Islet of Langerhans (tissue), 1 donor: Measurements from ENCODE around the gene FYCO1.
A peak's percentile ranks its signal among the peaks of the same experiment; 100 is the strongest.
"Not testable (repeated sequence)": the region's sequence is repeated elsewhere in the genome, so short reads cannot be mapped to it uniquely, and the experiment has no call there.

Experiments
- FAIRE-seq: peaks from one replicate; lab custom pipeline; 2011; peaks lifted over from hg19 to GRCh38; lab: Jason Lieb, UNC

The FYCO1 gene

DNA sequence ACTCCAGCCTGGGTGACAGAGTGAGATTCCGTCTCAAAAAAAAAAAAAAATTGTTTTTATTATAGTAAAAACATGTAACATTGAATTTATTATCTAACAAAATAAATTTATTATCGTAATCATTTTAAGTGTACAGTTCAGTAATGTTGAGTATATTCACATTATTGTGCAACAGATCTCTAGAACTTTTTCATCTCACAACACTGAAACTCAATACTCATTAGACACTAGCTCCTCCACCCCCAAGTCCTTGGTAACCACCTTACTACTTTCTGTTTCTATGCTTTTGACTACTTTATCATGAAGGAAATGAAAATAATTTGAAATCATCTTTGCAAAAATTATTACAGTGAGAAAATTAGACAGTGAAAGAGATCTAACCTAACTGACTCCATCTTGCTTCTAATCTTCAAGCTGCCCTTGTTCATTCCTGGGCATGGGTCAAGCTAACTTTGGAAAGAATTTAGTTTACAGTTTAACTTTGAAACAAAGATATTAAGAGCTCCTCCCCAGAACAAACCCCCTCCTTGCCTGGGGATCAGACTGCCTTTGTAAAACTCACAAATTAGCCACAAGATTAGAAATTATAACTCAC, 15.0 kb upstream of the FYCO1 start:
- no peak for FAIRE-seq

- FAIRE-seq = no peak
Observed at GRCh38 chr3:46008058-46008457, 12.4 kb upstream of the FYCO1 start.

DNA sequence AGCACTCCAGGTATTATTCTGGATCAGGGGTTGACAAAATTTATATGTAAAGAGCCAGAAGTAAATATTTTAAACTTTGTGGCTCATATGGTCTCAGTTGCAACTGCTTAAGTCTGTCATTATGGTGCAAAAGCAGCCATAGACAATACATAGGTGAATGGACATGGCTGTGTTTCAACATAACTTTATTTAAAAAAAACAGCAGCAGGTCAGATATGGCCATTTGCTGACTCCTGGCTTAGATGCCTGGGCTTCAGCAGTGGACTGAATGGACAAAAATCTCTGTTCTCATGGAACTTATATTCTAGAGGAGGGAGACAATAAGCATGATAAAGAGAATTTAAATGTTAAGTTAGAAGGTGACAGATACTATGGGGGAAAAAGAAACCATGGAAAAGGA, 11.7 kb upstream of the FYCO1 start:
- no peak for FAIRE-seq

GRCh38 chr3:46006238-46007032, 10.8 kb upstream of the FYCO1 start:
- FAIRE-seq = no peak

- FAIRE-seq = not testable (repeated sequence)
Observed at GRCh38 chr3:46003706-46004105, 8.1 kb upstream of the FYCO1 start.

DNA sequence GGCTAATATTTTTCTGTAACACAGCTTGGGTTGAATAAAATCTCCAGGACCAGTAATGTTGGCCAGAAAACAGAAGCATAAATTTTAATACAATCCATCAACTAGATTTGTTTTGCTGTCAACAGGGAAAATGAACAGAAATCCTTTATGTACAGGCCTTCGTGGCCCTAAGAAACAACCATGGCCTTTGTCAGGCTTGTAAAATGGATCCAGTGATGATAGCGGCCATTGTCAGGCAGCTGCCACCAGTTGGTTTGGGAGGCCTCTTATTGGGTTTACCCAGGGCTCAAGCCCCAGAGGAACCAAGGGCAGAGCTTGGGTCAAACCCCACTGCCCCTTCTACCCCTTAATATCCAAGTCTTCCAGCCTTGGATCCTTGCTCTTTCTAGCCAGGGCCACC, 5.6 kb upstream of the FYCO1 start:
- FAIRE-seq = no peak

- no peak for FAIRE-seq
Observed at GRCh38 chr3:45997942-45998341, 2.3 kb upstream of the FYCO1 start.

DNA sequence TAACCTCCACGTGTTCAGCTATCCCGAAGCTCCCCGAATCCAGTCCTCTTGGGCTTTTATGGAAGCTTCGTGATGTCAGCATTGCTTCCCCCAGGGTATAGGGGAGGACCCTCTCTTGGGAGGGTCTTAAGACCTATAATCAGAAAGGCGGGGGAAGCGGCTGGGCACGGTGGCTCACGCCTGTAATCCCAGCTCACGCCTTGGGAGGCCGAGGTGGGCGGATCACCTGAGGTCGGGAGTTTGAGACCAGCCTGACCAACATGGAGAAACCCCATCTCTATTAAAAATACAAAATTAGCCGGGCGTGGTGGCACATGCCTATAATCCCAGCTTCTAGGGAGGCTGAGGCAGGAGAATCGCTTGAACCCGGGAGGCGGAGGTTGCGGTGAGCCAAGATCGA, 1.9 kb upstream of the FYCO1 start:
- not testable (repeated sequence) for FAIRE-seq

DNA sequence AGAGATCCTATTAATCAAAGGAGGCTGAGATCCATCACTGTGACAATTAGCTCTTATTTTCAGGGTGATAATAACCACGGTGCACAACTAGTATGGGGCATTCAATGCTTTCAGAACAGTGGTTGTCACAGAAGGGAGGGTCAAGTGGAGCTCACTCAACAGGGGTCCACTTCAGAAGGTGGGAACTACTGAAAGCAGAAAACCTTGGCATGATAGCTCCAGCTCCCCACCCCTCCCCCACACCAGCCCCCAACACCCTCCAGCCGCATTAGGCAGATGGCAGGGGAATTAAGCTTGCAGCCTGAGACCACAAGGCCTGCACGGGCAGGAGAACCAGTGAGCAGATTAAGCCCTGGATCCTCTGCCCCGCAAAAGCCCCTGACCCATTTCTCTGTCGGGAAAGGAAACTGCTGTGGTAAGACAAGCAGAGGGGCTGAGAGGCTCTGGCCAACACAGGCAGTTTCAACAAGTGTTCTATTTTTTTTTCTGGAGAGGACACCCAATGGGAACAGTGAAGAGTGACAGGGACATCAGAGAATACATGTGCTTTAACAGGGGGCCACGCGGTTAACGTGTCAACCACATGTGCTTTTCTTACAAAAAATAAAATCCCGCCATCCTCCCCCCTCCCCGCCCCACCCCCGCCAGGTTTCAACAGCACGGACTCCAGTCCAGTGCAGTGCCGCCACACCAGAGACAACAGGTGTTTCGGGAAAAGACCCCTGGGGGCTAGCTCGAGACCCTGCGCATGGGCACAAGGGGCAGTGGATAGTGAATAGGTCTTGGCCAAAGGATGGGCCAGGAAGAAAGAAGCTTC, 997 bp downstream of the FYCO1 start:
- no peak for FAIRE-seq

DNA sequence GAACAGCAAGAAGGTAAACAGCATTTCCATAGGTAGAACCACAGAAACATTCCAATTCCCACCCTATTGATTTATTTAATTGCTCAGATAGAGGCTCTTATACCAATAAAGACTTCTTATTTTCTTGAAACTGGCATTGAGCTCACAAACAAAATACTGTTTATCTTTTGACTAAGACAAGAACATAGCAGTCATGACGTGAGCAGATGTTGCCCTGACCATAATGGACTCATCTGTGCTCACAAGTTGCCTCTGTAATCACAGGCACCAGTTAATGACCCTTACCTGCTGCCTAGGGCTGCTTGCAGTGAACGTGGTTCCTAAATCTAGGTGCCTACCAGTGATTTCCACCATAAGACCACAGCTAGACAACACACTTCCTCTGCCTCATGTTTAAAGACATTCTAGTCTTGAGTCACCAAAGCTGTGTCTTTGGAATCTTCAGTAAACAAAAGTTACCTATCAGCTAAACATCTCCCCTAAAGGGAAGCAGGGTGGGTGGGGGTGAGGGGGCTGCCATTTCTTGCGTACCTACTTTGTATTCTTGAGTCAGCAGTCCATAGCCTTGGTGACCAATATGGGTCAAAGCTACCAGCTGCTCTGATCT, 2.1 kb downstream of the FYCO1 start:
- no peak for FAIRE-seq

DNA sequence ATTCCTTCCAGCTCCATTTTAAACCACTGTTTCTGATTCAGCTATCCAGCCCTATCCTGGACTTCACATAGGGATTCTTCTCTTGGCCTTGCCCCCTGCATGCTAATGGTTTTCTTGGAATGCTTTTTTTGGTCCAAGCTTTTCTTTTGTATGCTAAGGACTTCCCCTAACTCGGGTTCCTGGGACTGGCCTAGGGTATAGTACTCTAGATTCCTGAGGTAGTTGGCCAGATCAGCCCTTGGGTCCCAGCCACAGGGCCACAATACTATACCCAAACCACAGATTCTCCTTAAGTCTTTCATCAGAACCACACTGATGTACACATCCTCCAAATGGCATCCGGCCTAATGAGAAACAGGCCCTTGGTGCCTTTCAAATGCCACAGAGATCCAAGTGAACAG, 2.8 kb downstream of the FYCO1 start:
- FAIRE-seq = no peak

- no peak for FAIRE-seq
Observed at GRCh38 chr3:45992133-45992729, 3.4 kb downstream of the FYCO1 start.

- FAIRE-seq = no peak
Observed at GRCh38 chr3:45991341-45991740, 4.3 kb downstream of the FYCO1 start.

DNA sequence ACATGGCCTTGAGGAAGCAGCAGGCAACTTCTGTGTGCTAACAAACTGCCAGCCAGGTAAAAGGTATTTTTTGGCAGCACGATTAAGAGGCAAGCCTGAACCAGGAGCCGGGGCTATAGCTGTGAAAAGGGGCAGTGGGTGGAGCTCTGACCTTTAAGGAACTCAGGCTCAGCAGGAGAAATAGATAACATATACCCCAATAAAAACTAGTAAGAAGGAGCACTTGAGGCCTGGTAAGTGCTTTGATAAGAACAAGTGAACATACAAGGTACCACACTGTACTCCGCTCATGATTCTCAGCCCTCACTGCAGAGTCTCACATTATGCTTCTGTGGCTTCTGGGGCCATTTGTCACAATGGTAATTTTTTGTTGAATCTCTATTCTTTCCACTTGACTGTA, 5.4 kb downstream of the FYCO1 start:
- no peak for FAIRE-seq

- FAIRE-seq = peak; percentile 30
Observed at GRCh38 chr3:45988804-45989203, 6.8 kb downstream of the FYCO1 start.

DNA sequence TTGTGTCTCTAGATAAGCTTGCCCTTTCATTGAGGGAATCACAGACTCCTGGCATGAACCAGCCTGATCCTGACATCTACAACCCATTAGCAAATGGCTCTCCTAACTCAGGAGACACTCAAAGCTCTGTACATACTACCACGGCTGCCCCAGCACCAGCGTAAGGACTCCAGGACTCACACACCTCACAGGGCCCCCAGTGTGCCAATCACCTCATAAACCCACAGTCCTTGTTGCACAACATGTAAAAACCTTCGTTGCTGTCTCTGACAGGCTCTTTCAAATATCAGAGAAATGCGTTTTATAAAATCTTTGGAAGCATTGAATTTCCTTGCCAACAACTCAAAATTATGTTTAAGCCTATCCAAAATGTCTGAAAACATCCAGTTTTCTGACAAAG, 7.3 kb downstream of the FYCO1 start:
- no peak for FAIRE-seq

- FAIRE-seq = no peak
Observed at GRCh38 chr3:45987368-45988291, 8.0 kb downstream of the FYCO1 start.

GRCh38 chr3:45986303-45986982, 9.2 kb downstream of the FYCO1 start:
- FAIRE-seq = peak; percentile 98

DNA sequence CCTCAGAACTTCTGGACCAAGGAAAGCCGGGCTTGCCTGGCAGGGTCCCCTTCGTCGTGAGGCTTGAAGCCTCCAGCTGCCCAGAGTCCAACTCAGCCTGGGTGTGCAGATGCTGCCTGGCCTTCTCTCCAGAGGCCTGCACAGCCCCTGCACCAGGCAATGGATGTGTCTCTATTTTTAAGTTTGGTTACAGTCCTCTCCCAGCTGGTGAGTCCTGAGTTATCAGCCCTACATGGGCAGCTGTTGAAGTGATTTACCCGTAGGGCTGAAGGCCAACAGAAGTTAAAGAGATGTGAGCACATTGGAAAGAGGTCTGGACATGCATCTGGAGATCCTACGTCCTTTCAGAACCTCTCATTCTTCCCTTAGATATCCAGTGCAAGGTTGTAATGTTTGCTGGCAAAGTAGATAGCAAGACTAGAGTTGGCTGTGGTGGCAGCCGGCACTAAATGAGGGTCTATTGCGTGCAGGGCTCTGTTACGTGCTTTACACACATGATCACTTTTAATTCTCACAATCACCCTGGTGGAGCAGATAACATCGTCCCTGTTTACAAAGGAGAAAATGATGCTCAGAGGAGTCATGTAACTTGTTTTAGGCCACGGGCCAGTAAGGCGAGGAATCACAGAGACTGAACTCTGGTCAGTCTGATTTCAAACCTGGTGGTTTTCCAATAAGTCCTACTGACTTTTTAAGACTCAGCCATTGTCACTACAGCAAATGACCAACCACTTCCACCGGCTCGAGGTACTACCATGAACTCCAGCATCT, 9.9 kb downstream of the FYCO1 start:
- no peak for FAIRE-seq
